H1 (cell line): ENCODE measurements around the gene MUC13. TPM values are rescaled to one million over a fixed set of nuclear protein-coding genes. Genes with fewer than 3 reads are reported as not detected.

Experiments used
- CTCF ChIA-PET: fragments of 300-600 bp; sonication (Branson Sonifier 250); formaldehyde crosslinking; loops from one replicate; lab custom pipeline; 2021; ENCODE audit not compliant: partially characterized antibody; lab: Charles Lee
- POLR2A ChIA-PET: fragments of 300-600 bp; sonication (Branson Sonifier 250); formaldehyde crosslinking; loops from one replicate; lab custom pipeline; 2021; ENCODE audit warnings: inconsistent platforms; ENCODE audit not compliant: partially characterized antibody; lab: Charles Lee
- DNase-seq, 2 experiments: peaks; one replicate each; pipeline versions ENCODE4 v3.0.0 to v3.0.0-alpha.2; 2010 to 2022; ENCODE audit warnings: low spot score in 2 of 2, low read depth in 1 of 2, mixed read lengths in 1 of 2
- FAIRE-seq: peaks from 2 replicates; lab custom pipeline; 2011; peaks lifted over from hg19 to GRCh38; lab: Jason Lieb, UNC
- H2AFZ ChIP-seq: 2 replicates; pipeline ENCODE4 v1.8.1; 2012; ENCODE audit warnings: low read length, inconsistent platforms
- H2AK5ac ChIP-seq: 2 replicates; pipeline ENCODE4 v1.6.1; 2013; ENCODE audit warnings: low read depth, low read length
- H2BK120ac ChIP-seq: replicated peaks from 2 replicates; pipeline ENCODE3; 2013; ENCODE audit warnings: low read depth, low read length, inconsistent platforms
- H2BK12ac ChIP-seq: 2 replicates; pipeline ENCODE4 v1.6.1; 2013; ENCODE audit warnings: low read depth, low read length
- H2BK15ac ChIP-seq: 2 replicates; pipeline ENCODE4 v1.6.1; 2013; ENCODE audit warnings: low read length
- H2BK20ac ChIP-seq: 2 replicates; pipeline ENCODE4 v1.6.1; 2013; ENCODE audit warnings: low read length
- H2BK5ac ChIP-seq: 2 replicates; pipeline ENCODE4 v1.6.1; 2013; ENCODE audit warnings: low read depth, low read length
- H3K14ac ChIP-seq: 2 replicates; pipeline ENCODE4 v1.6.1; 2013; ENCODE audit warnings: inconsistent platforms; ENCODE audit not compliant: insufficient read length
- H3K18ac ChIP-seq: 2 replicates; pipeline ENCODE4 v1.6.1; 2013; ENCODE audit warnings: low read length; ENCODE audit errors: extremely low read depth
- H3K23ac ChIP-seq: 2 replicates; pipeline ENCODE4 v1.6.1; 2013; ENCODE audit warnings: inconsistent platforms; ENCODE audit not compliant: insufficient read length
- H3K23me2 ChIP-seq: 2 replicates; pipeline ENCODE4 v1.6.1; 2013; ENCODE audit warnings: low read depth, low read length
- H3K27ac ChIP-seq: 2 replicates; pipeline ENCODE4 v1.6.1; 2011; ENCODE audit warnings: low read depth, low read length, inconsistent platforms
- H3K27me3 ChIP-seq, 4 experiments: replicated peaks in 1 of 4; 1 replicate in 1 of 4; 2 replicates in 3 of 4; pipeline versions ENCODE4 v1.6.1 to v1.8.1; 2011 to 2013; ENCODE audit warnings: low read length in 3 of 4, mild to moderate bottlenecking in 3 of 4, inconsistent platforms in 2 of 4, mixed read lengths in 2 of 4, moderate library complexity in 1 of 4; ENCODE audit not compliant: control insufficient read depth in 3 of 4, insufficient read depth in 3 of 4; ENCODE audit errors: extremely low read depth in 1 of 4
- H3K36me3 ChIP-seq, 4 experiments: 2 replicates each; pipeline versions ENCODE4 v1.6.1 to v1.8.1; 2011 to 2013; ENCODE audit warnings: mild to moderate bottlenecking in 4 of 4, low read length in 3 of 4, moderate library complexity in 2 of 4, control low read depth in 1 of 4, inconsistent platforms in 1 of 4; ENCODE audit not compliant: insufficient read depth in 4 of 4, control insufficient read depth in 2 of 4
- H3K4ac ChIP-seq: replicated peaks from 2 replicates; pipeline ENCODE3; 2013; ENCODE audit warnings: low read length, low read depth, mixed read lengths, inconsistent platforms; ENCODE audit not compliant: insufficient read length
- H3K4me1 ChIP-seq, 4 experiments: replicated peaks in 1 of 4; 1 replicate in 1 of 4; 2 replicates in 3 of 4; pipeline versions ENCODE4 v1.6.1 to v1.8.1; 2011 to 2013; ENCODE audit warnings: low read length in 3 of 4, inconsistent platforms in 2 of 4, mixed read lengths in 1 of 4; ENCODE audit not compliant: insufficient read depth in 4 of 4, control insufficient read depth in 3 of 4
- H3K4me2 ChIP-seq, 2 experiments: 2 replicates each; pipeline versions ENCODE4 v1.6.1 to v1.8.1; 2011 to 2013; ENCODE audit warnings: low read depth in 2 of 2, low read length in 2 of 2, control low read depth in 1 of 2, inconsistent platforms in 1 of 2, mild to moderate bottlenecking in 1 of 2; ENCODE audit not compliant: insufficient read depth in 1 of 2
- H3K4me3 ChIP-seq, 4 experiments: fragments of 200-600, 300-600 bp in 1 of 4; sonication (generic), shearing (Covaris generic), sonication (Bioruptor Twin) in 1 of 4; 2 replicates each; pipeline versions ENCODE4 v1.5.1 to v1.8.1; 2011 to 2016; ENCODE audit warnings: low read length in 4 of 4, low read depth in 3 of 4, control low read depth in 2 of 4, inconsistent platforms in 2 of 4, mild to moderate bottlenecking in 2 of 4, mixed read lengths in 1 of 4, moderate library complexity in 1 of 4; ENCODE audit not compliant: insufficient read depth in 2 of 4; ENCODE audit errors: extremely low read depth in 1 of 4
- H3K56ac ChIP-seq: replicated peaks from 2 replicates; pipeline ENCODE3; 2013; ENCODE audit warnings: low read depth, mild to moderate bottlenecking, mixed read lengths, low read length, inconsistent platforms; ENCODE audit not compliant: insufficient read length
- H3K79me1 ChIP-seq: 2 replicates; pipeline ENCODE4 v1.6.1; 2013; ENCODE audit warnings: low read depth, low read length, control low read depth
- H3K79me2 ChIP-seq, 2 experiments: 2 replicates each; pipeline versions ENCODE4 v1.6.1 to v1.8.1; 2012 to 2013; ENCODE audit warnings: low read length in 2 of 2, mild to moderate bottlenecking in 2 of 2, inconsistent platforms in 1 of 2; ENCODE audit not compliant: insufficient read depth in 2 of 2, control insufficient read depth in 1 of 2
- H3K9ac ChIP-seq, 4 experiments: replicated peaks in 1 of 4; 1 replicate in 1 of 4; 2 replicates in 3 of 4; pipeline versions ENCODE4 v1.6.1 to v1.8.1; 2011 to 2013; ENCODE audit warnings: low read depth in 3 of 4, low read length in 3 of 4, control low read depth in 2 of 4, mild to moderate bottlenecking in 2 of 4, moderate library complexity in 2 of 4, inconsistent platforms in 1 of 4; ENCODE audit errors: extremely low read depth in 1 of 4
- H3K9me3 ChIP-seq, 2 experiments: 2 replicates each; pipeline versions ENCODE4 v1.6.1 to v1.8.1; 2012 to 2013; ENCODE audit warnings: mild to moderate bottlenecking in 2 of 2, moderate library complexity in 2 of 2, control low read depth in 1 of 2, inconsistent platforms in 1 of 2, low read depth in 1 of 2, low read length in 1 of 2, mixed read lengths in 1 of 2; ENCODE audit not compliant: insufficient read depth in 2 of 2
- H4K20me1 ChIP-seq, 2 experiments: replicated peaks in 1 of 2; 2 replicates each; pipeline versions ENCODE3 to v1.8.1; 2011 to 2013; ENCODE audit warnings: inconsistent platforms in 2 of 2, low read length in 2 of 2, mild to moderate bottlenecking in 1 of 2; ENCODE audit not compliant: insufficient read depth in 2 of 2, control insufficient read depth in 1 of 2
- H4K5ac ChIP-seq: 2 replicates; pipeline ENCODE4 v1.6.1; 2013; ENCODE audit warnings: low read length, low read depth, mixed read lengths, inconsistent platforms; ENCODE audit not compliant: insufficient read length
- H4K8ac ChIP-seq: 2 replicates; pipeline ENCODE4 v1.8.0; 2013; ENCODE audit warnings: mild to moderate bottlenecking, moderate library complexity, low read length, inconsistent platforms; ENCODE audit not compliant: insufficient read depth; ENCODE audit errors: extremely low read depth
- H4K91ac ChIP-seq: replicated peaks from 2 replicates; pipeline ENCODE3; 2013; ENCODE audit warnings: low read length, mixed read lengths, inconsistent platforms; ENCODE audit not compliant: insufficient read length
- CHD2 ChIP-seq: IDR thresholded peaks from 2 replicates; pipeline ENCODE4 v1.6.1; 2012; ENCODE audit warnings: low read length, improper control_type of control experiment
- GTF2F1 ChIP-seq: IDR thresholded peaks from 2 replicates; pipeline ENCODE4 v1.6.1; 2012; ENCODE audit warnings: low read depth, low read length, improper control_type of control experiment, borderline replicate concordance
- YY1 ChIP-seq: IDR thresholded peaks from 2 replicates; pipeline ENCODE4 v1.6.1; 2011; ENCODE audit warnings: low read depth, mild to moderate bottlenecking, low read length
- WGBS, 2 experiments: shearing (Covaris generic) in 1 of 2; methylation state at CpG; one replicate each; pipeline versions ENCODE4 v1.1.6 to v1.1.7; 2013 to 2015; ENCODE audit warnings: low lambda C conversion rate in 2 of 2, mixed read lengths in 2 of 2, inconsistent platforms in 1 of 2, low coverage in 1 of 2, missing lambda C conversion rate in 1 of 2; ENCODE audit not compliant: insufficient replicate concordance in 2 of 2, insufficient coverage in 1 of 2, insufficient read length in 1 of 2; ENCODE audit errors: extremely low coverage in 1 of 2, missing lambda C conversion rate in 1 of 2; 5-methylcytosine and 5-hydroxymethylcytosine counted together
- polyA plus RNA-seq, 7 experiments: library from polyadenylated mRNA; depleted of rRNA in 3 of 7; stranded (reverse) in 5 of 7; unstranded in 2 of 7; fragments of >200 nt in 5 of 7; fragments of 200-250 nt in 2 of 7; gene quantifications; 1 replicate in 5 of 7; 2 replicates in 1 of 7; 4 replicates in 1 of 7; pipeline versions ENCODE4 v1.2.1 to v1.2.3, GENCODE V29; 2011 to 2013; ENCODE audit warnings: missing spikeins in 2 of 7, mixed read lengths in 2 of 7
- total RNA-seq: library from RNA; stranded (reverse); fragmentation: NEBNext Ultra II Directional; extraction: Animal tissue kit (Norgen Biotek cat#: 25700); gene quantifications from 2 replicates; pipeline ENCODE4 v1.2.1, GENCODE V29; 2021

MUC13 gene
- total and polyA plus RNA-seq, 2 of the 8 experiments (the other 6 are each of a cell fraction or from before 2014, with no cell fraction given), result not detected

DNA sequence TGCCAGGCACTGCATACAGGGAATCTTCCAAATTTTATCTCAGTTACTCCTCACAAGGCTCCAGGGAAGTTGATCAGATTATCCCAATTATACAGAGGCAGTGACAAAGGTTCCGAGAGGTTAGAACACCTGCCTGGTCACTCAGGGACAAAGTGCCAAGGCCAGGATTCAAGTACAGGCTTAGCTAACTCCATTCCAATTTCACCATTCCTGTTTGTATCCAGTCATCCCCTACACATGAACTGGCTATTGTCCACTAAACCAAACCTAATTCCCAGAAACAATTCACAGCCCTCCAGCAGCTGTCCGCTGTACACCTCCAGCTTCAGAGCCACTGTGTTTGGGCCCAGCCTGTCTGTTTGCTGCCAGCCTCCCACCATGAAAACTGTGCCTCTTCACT, 16.0 kb downstream of the MUC13 start:
- no peaks in the 10 kb centered on the region; a peak in 1 of 7 replicates for H3K27me3 ChIP-seq
- TF ChIP-seq YY1 (no peak), CHD2 (no peak), GTF2F1 (no peak)

More for the DNA sequence above, 16.0 kb downstream of the MUC13 start:
- Histone ChIP-seq H3K79me1 (no peaks in the 10 kb centered on the region), H2BK20ac (no peak overlapping the region), H2BK15ac (no peak overlapping the region), H3K9me3 (no peaks in the 10 kb centered on the region), H3K23ac (no peak overlapping the region), H2AK5ac (no peak overlapping the region), H2AFZ (no peak overlapping the region), H4K20me1 (no peaks in the 10 kb centered on the region), H3K4ac (no peak overlapping the region), H2BK12ac (no peak overlapping the region), H3K27ac (no peak overlapping the region), H2BK5ac (no peak overlapping the region), H4K8ac (no peak overlapping the region), H3K18ac (no peak overlapping the region), H4K5ac (no peak overlapping the region), H4K91ac (no peak overlapping the region), H3K4me1 (no peaks in the 10 kb centered on the region), H3K56ac (no peak overlapping the region), H3K4me3 (no peak overlapping the region), H3K23me2 (no peaks in the 10 kb centered on the region), H3K79me2 (no peaks in the 10 kb centered on the region), H3K36me3 (no peaks in the 10 kb centered on the region), H2BK120ac (no peak overlapping the region), H3K4me2 (no peak overlapping the region), H3K14ac (no peak overlapping the region), H3K9ac (no peak overlapping the region)
- POLR2A ChIA-PET, result interaction anchor here (0.6 to 0.7 kb wide), 2 partner anchors 12 to 114 kb away, joined by 3 read pairs; no protein-coding TSS in a partner anchor
- 88% methylated on average over 2 of the region's 2 CpGs; no CpG with 5 or more reads in 1 of the 2 experiments for WGBS, 2 experiments
- FAIRE-seq (no peak), DNase-seq (no peak)
- CTCF ChIA-PET, result interaction anchor here (1.0 to 2.3 kb wide), 4 partner anchors 10 to 158 kb away, joined by 3 to 5 read pairs (median 4); no protein-coding TSS in a partner anchor
